HG03354 (cell line): Measurements from ENCODE around the gene COL5A3.

Source experiments
- ATAC-seq: cut with Tn5 transposase; IDR thresholded peaks from one replicate; pipeline ENCODE4 v1.9.1; 2021; ENCODE audit warnings: mild to moderate bottlenecking; ENCODE audit not compliant: unreplicated experiment, poor library complexity, severe bottlenecking

Gene COL5A3

GRCh38 chr19:10013316-10013715 lies 3.0 kb upstream of the COL5A3 start, which contains the start of gene RDH8:
Gene RDH8, plus strand, starts transcription at chr19:10013483. Its CDS starts 15 bp downstream, at chr19:10013498.
- no peak for ATAC-seq

- no peak for ATAC-seq
Observed at GRCh38 chr19:10011974-10012373, 1.7 kb upstream of the COL5A3 start.

DNA sequence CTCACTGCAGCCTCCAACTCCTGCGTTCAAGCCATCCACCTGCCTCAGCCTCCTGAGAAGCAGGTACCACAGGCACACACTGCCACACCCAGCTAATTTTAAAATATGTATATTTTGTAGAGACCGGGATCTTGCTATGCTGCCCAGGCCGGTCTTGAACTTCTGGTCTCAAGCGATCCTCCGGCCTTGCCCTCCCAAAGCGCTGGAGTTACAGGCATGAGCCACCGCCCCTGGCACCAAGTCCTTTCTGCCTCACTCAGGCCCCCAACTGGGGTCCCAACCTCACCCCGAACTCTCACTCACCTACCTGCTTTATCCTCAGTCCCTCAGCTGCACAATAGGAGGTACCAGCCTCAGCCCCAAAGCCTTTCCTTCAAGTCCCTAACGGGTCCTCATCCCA lies 635 bp upstream of the COL5A3 start:
- no peak for ATAC-seq

DNA sequence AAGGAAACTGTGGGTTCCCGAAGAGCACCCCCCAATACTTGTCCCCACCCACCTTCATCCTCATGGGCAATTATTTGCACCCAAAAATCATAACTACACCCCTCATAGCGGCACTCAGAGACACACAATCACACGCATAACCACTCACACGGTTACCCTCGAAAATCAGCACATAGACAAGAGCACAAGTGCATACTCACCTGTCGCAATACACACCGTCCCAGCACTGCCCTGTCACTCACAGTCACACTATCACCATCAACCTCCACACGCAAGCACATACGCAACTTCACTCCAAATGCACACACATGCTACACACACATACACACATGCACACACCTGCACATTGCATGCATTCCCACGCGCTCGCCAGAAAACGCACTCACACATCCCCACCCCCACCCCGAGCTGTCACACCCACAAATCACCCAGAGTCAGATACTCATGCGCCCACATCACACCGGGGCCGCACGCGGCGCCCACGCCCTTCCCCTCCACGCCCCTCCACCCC lies 535 bp downstream of the COL5A3 start:
- ATAC-seq, result no peak

GRCh38 chr19:10008184-10008765 lies 2.0 kb downstream of the COL5A3 start:
- no peak for ATAC-seq

DNA sequence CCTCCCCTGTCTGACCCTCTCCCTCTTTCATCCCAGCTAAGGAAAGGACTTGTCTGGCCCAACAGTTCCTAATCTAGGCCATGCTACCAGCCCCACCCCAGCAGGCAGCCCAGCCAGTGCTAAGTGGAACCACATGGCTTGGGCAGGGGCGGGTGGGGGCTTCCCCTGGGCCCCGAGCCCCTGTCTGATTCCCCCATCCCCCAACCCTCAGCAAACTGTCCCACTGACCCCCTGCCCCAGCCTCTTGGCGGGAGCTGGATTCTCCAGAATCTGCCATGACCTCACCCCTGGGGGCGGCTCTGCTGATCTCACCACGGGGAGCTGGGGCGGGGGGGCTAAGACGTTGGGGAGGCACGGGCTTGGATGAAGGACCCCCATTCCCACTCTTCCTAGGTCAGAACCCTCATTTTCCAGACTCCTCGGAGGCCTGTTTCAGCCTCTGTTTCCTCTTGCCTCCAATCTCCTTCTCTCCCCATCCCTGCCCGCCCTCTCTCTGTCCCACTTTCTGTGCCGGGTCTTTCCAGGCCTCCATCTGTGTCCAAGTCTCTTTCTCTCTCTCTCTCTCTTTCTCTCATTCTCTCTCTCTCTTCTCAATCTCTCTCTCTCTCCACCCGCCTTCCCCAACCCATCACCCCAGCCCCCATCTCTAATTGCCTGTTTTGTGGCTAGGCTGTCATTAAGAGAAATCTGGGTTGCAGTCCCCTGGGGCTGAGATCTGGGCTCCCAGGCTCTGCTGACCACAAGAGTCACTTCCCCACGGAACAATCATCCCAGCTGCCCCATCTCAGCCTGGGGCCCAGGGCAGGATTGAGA lies 2.7 kb downstream of the COL5A3 start:
- ATAC-seq, result no peak

DNA sequence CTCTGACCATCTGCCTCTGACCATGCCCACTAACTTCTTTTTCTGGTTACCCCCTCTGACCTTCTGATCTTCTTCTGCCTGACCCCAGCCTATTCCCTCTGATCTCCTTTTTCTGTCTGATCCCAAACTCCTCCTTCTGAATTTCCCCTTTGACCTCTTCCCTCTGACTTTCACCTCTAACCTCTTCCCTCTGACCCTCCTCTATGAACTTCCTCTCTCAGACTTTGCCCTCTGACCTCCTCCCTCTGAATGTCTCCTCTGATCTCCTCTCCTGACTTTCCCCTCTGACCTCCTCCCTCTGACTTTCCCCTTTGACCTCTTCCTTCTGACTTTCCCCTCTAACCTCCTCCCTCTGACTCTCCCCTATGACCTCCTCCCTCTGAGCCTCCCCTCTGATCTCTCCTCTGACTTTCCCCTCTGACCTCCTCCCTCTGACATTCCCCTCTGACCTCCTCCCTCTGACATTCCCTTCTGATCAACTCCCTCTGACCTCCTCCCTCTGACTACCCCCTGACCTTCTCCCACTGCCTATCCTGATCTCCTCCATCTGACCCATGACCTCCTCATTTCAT lies 3.5 kb downstream of the COL5A3 start:
- no peak for ATAC-seq

- ATAC-seq, result no peak
Observed at GRCh38 chr19:10006335-10006708, 4.0 kb downstream of the COL5A3 start.

DNA sequence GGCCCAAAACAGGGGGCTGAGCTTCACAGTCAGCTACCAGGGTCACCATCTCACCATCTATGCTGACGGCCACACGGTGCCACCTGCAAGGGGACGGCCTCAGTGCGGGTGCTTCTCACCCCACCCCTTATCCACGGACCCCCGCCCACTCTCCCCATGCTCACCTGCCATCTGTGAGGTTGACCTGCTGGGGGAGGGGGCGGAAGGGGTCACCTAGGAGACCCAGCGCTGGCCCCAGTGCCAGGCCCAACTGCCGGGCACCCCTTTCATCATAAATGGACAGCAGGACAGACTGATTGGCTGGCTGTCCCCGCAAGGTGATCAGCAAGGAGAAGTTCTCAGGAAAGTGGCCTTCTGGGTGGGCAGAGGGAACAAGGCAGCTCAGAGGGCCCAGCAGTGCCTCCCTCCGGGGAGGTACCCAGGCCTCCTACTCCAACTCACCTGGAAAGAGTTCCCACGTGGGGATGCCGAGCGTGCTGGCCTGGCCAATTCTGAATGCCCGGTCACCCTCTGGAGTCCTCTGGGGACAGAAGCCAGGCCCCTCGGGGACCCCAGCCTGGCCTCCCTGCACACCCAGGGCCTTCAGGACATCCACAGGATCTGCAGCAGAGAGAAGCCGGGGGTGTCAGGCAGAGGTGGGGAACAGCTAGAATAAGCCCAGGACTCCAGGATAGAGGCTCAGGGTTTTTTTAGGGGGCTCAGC lies 4.5 kb downstream of the COL5A3 start:
- ATAC-seq, result no peak

DNA sequence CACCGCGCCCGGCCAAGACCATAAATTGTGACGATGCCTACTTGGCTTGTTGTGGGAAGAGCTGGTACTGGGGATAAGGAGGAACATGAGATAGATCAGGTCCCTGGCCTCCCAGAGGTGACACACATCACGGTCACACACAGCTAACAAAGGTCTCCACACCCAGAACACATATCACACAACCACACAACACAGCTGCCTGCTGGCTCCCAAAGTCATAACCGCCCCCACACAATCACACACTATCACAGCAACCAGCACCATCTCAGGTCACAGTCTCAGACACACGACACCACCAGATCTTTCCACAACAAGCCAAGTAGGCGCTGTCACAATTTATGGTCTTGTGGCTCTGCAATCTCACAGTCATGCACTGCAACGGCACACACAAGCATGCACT lies 5.7 kb downstream of the COL5A3 start:
- no peak for ATAC-seq

GRCh38 chr19:10003271-10003670 lies 7.0 kb downstream of the COL5A3 start:
- ATAC-seq, result no peak

GRCh38 chr19:10001899-10002298 lies 8.4 kb downstream of the COL5A3 start:
- no peak for ATAC-seq

GRCh38 chr19:10000171-10000826 lies 10.0 kb downstream of the COL5A3 start:
- no peak for ATAC-seq

DNA sequence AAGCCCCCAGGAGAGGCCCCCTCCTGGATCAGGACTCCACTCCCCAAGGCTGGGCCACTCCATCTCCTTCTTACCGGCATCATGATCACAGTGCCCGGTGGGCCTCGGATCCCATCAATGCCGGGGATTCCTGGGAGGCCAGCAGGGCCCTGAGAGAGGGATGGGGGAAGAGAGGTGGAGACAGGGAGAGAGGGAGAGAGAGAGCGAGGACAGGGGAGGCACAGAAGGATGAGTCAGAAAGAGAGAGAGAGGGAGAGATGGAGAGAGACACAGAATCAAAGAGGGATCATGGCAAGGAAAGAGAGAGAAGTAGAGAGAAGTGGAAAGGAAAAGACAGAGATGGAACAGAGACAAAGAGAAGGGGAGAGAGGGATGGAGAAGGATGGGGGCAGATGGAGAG lies 13.8 kb downstream of the COL5A3 start:
- ATAC-seq, result no peak

- ATAC-seq, result no peak
Observed at GRCh38 chr19:9995999-9996398, 14.3 kb downstream of the COL5A3 start.

- no peak for ATAC-seq
Observed at GRCh38 chr19:9995084-9995483, 15.2 kb downstream of the COL5A3 start.

DNA sequence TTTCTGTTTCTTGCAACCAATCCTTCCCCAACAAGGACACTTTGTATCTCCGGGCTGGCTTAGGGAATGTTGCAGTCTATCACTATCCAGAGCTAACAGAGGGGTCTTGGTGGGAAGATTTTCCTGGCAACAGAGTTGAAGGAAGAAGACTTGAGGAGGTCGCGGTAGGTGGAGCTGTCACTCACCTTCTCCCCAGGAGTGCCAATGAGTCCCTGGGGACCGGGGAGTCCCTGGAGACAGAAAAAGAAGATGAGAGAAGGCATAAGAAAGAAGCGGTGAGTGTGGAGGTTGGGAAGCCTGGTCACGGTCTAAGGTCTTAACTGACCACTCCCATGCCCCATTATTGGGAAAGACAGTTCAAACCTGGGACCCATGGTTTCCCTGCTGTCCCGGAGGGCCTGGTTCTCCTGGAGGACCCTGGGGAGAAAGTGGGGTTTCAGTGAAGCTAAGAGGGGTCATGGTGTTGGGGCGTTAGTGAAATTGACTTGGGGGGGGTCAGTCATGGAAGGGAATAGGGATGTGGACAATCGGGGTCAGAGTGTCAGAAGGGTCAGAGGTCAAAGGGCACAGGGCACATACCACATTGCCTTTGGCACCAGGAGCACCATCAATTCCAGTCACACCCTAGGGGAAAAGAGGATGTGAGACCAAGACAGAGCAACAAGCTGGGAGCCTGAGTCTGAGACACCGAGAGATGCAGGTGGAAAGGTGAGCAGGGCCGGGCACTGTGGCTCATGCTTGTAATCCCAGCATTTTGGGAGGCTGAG lies 18.7 kb downstream of the COL5A3 start:
- no peak for ATAC-seq

- ATAC-seq, result no peak
Observed at GRCh38 chr19:9989504-9989903, 20.8 kb downstream of the COL5A3 start.

DNA sequence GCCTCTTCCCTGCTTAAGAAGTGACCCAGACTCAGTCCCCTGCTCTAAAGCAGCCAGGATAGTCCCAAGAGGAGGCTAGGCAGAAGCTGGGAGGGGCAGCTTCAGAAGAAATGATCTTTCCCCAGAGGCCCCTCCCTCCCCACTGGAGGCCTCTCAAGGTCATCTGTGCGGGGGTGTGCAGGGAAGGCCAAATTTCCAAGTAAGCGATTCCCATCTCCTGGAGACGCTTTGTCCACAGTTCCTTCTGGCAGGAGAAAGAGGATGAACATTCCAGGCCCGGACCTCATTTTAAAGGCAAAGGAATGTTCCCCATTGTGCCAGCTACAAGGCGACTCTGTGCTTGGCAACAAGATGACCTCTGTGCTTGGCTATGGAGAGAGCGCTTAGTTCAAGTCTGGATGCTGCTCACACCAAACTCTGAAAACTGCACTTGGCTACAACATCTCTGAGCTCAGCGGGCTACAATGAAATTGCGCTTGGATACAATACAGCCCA lies 23.5 kb downstream of the COL5A3 start:
- no peak for ATAC-seq
